Upper lobe of right lung (tissue), 1 donor: ENCODE data around the gene NEDD8. TPM values are rescaled to one million over a fixed set of nuclear protein-coding genes. Genes with fewer than 3 reads are reported as not detected.

Experiments used
- ATAC-seq: fragments of 200-7000 bp; cut with Tn5 transposase; one replicate; pipeline ENCODE4 v1.9.1; 2020; ENCODE audit warnings: mild to moderate bottlenecking, moderate library complexity
- DNase-seq: peaks from one replicate; pipeline ENCODE4 v3.0.0-alpha.2; 2020
- H3K27ac ChIP-seq: fragments of 200-600 bp; one replicate; pipeline ENCODE4 v1.8.0; 2022
- H3K27me3 ChIP-seq: fragments of 200-600 bp; one replicate; pipeline ENCODE4 v1.8.0; 2022; ENCODE audit warnings: mild to moderate bottlenecking
- H3K36me3 ChIP-seq: fragments of 200-600 bp; one replicate; pipeline ENCODE4 v1.8.0; 2022
- H3K4me1 ChIP-seq: fragments of 200-600 bp; one replicate; pipeline ENCODE4 v1.8.0; 2022
- H3K4me3 ChIP-seq: fragments of 200-600 bp; one replicate; pipeline ENCODE4 v1.8.0; 2022; ENCODE audit warnings: mild to moderate bottlenecking
- H3K9me3 ChIP-seq: fragments of 200-600 bp; one replicate; pipeline ENCODE4 v1.8.0; 2022
- CTCF ChIP-seq: fragments of 200-600 bp; IDR thresholded peaks from one replicate; pipeline ENCODE4 v1.8.0; 2022; ENCODE audit warnings: antibody characterized with exemption
- intact Hi-C: fragments of 100-400 bp; cut with DNase I; formaldehyde crosslinking; loops from one replicate; pipeline ENCODE4 v1.11.0; 2022
- total RNA-seq: library from RNA; stranded (reverse); fragmentation: NEBNext Ultra II Directional; extraction: Animal tissue kit (Norgen Biotek cat#: 25700); gene quantifications from one replicate; pipeline ENCODE4 v1.2.1, GENCODE V29; 2021
- donor health status: DM: no; HTN: yes; CAD: no; lungs with severe emphysema.

NEDD8 gene
- total RNA-seq, 1 donor from 2014 or later: 142 TPM

- intact Hi-C loops: no loop called here
- Histone ChIP-seq H3K9me3 (no peaks in the 10 kb centered on the region), H3K27me3 (no peaks in the 10 kb centered on the region), H3K36me3 (peaks cover 21% of the 10 kb centered on the region), H3K4me3 (peak overlapping the region; percentile 95), H3K4me1 (peaks cover 37% of the 10 kb centered on the region), H3K27ac (peak overlapping the region; percentile 100)
- ATAC-seq (no peak), DNase-seq (no peak)
- TF ChIP-seq CTCF: no peak
Observed at GRCh38 chr14:24271834-24272263, 39.7 kb upstream of the NEDD8 start.

DNA sequence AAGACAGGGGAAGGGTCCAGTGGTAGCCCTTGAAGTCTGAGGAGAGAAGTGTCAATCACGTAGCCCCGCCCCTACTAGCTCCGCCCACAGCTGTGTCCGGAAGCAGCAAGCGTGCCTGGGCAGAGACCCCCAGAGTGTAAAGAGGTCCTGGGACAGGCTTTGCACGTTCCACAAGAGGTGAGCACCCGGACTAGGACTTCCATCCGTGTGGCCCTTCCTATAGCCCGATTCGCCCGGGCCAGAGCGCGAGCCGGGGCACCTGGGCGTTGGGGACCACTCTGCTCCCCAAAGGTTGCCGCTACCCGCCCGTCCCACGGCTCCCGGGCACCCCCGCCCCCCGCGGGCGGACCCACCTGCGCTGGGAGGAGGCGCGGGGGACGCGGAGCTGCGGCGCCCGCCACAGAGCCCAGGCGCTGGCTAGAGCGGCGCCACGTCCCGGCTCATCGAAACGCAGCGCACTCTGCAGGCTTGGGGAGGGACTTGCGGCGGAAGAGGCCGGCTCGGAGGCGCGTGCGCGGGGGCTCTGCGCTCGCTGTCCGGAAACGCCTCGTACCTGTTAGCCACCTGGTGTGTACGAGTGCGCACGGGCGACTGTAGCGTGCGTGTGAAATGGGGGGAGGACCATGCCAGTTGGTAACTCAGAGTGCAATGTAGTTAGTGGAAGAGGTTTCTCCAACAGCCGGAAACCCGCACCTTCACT, 39.1 kb upstream of the NEDD8 start, which contains the start of gene RABGGTA:
TSS of gene RABGGTA (minus strand) at position 464 of the 700 bp plus-strand sequence. CDS start 482 bp downstream, outside the sequence.
- H3K4me3 ChIP-seq: peak within 1 kb of the TSS; percentile 95
- ATAC-seq: peak; percentile 92
- intact Hi-C loops: no loop called here

GRCh38 chr14:24270537-24271133, 38.5 kb upstream of the NEDD8 start:
- ATAC-seq (no peak), DNase-seq (no peak)
- Histone ChIP-seq H3K9me3 (no peaks in the 10 kb centered on the region), H3K4me1 (peaks cover 37% of the 10 kb centered on the region), H3K27me3 (no peaks in the 10 kb centered on the region), H3K27ac (peak overlapping the region; percentile 100), H3K4me3 (peak overlapping the region; percentile 95), H3K36me3 (peaks cover 32% of the 10 kb centered on the region)
- TF ChIP-seq CTCF: no peak
- intact Hi-C loops: no loop called here

More for the DNA sequence above, 39.1 kb upstream of the NEDD8 start, which contains the start of gene RABGGTA:
- no peaks in the 10 kb centered on the region for H3K9me3 ChIP-seq
- H3K4me1 ChIP-seq: peaks cover 37% of the 10 kb centered on the region
- peak; percentile 96 for DNase-seq
- H3K27me3 ChIP-seq: no peaks in the 10 kb centered on the region
- peaks cover 27% of the 10 kb centered on the region for H3K36me3 ChIP-seq
- TF ChIP-seq CTCF: peak; percentile 69
- peak within 1 kb of the TSS; percentile 100 for H3K27ac ChIP-seq

DNA sequence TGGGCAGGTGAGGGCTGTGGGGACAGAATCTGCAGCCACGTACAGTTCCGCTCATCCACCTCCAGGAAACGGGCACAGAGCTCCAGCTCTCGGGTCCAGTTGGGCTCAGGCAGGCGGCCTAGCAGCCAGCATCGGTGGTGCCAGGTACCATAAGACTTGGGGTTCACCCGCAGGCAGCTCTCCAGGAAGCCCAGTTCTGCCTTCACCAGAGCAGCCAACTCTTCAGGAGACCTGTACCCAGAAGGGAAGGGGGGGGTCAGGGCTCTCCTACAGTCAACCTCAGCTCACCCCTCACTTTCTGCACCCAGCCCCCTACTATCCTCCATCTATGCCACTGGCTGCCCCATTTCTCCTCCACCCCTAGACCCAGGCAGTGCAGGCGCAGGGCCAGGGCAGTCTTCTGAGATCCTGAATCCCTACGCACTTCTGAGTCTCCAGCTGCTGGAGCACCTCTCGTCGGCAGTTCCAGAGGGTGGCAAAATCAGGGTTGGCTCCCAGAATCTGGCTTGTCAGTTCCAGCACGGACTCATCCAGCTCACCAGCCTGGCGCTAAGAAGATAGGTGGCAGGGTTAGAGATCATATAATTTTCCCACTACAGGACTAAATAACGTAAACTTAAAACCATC, 37.9 kb upstream of the NEDD8 start:
- no peak for ATAC-seq
- peaks cover 38% of the 10 kb centered on the region for H3K36me3 ChIP-seq
- H3K27ac ChIP-seq: no peak overlapping the region
- intact Hi-C loops: no loop called here
- H3K27me3 ChIP-seq: no peaks in the 10 kb centered on the region
- TF ChIP-seq CTCF: no peak
- peaks cover 32% of the 10 kb centered on the region for H3K4me1 ChIP-seq
- no peak overlapping the region for H3K4me3 ChIP-seq
- no peaks in the 10 kb centered on the region for H3K9me3 ChIP-seq
- DNase-seq: no peak

DNA sequence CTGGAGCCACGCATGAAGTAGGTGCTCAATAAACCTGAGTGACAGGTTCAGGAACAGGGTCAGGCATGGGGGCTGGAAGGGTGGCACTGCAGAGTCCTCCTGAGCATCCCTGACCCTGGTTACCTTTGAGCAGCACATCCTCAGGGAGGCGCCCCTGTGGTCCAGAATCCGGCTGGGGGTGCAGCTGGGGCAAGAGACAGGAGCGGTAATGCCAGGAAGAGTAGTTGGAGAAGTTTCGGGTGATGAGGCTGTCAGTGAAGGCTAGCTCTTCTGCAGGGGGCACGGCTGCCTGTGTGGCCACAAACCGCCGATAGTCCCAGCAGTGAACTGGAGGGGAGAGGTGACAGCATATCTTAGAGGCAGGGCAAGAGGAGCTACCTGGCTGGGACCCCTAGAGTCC, 37.2 kb upstream of the NEDD8 start:
- no peak for TF ChIP-seq CTCF
- no peaks in the 10 kb centered on the region for H3K27me3 ChIP-seq
- H3K36me3 ChIP-seq: peaks cover 40% of the 10 kb centered on the region
- intact Hi-C loops: no loop called here
- H3K9me3 ChIP-seq: no peaks in the 10 kb centered on the region
- H3K4me3 ChIP-seq: no peak overlapping the region
- H3K4me1 ChIP-seq: peaks cover 28% of the 10 kb centered on the region
- DNase-seq (no peak), ATAC-seq (no peak)
- no peak overlapping the region for H3K27ac ChIP-seq
